ENCODE results near the gene CNTN5.

GRCh38 chr11:99277281-99277680, 256.5 kb downstream of the CNTN5 start:
- no peak for TF ChIP-seq CTCF (IDR thresholded peaks at IDR 0.05)
- no peak for TF ChIP-seq POLR2A (IDR thresholded peaks at IDR 0.05)
